GOT3 (cell line): Measurements from ENCODE around the gene TPPP.
"Not testable (repeated sequence)": the region's sequence is repeated elsewhere in the genome, so short reads cannot be mapped to it uniquely, and the experiment has no call there.

Experiments used
- DNase-seq: peaks from one replicate; lab custom pipeline; 2025; ENCODE audit warnings: mixed read lengths; lab: John Stamatoyannopoulos, UW

Gene TPPP

GRCh38 chr5:694042-694431 is 885 bp upstream of the TPPP start:
- not testable (repeated sequence) for DNase-seq

GRCh38 chr5:692529-693041 is 567 bp downstream of the TPPP start:
- DNase-seq = not testable (repeated sequence)

GRCh38 chr5:691817-692528 is 1.2 kb downstream of the TPPP start:
- no peak for DNase-seq

- DNase-seq = not testable (repeated sequence)
These were observed 2.1 kb downstream of the TPPP start for GRCh38 chr5:691049-691448.

- not testable (repeated sequence) for DNase-seq
These were observed 2.9 kb downstream of the TPPP start for GRCh38 chr5:690293-690692.

- not testable (repeated sequence) for DNase-seq
These were observed 4.7 kb downstream of the TPPP start for GRCh38 chr5:688348-689010.

- DNase-seq = not testable (repeated sequence)
These were observed 6.2 kb downstream of the TPPP start for GRCh38 chr5:686936-687335.

- not testable (repeated sequence) for DNase-seq
These were observed 7.0 kb downstream of the TPPP start for GRCh38 chr5:686172-686523.

- DNase-seq = no peak
These were observed 7.6 kb downstream of the TPPP start for GRCh38 chr5:685262-686171.

GRCh38 chr5:684751-685216 is 8.4 kb downstream of the TPPP start:
- no peak for DNase-seq

GRCh38 chr5:683551-684481 is 9.3 kb downstream of the TPPP start:
- no peak for DNase-seq

- DNase-seq = not testable (repeated sequence)
These were observed 10.3 kb downstream of the TPPP start for GRCh38 chr5:682651-683358.

GRCh38 chr5:682216-682615 is 10.9 kb downstream of the TPPP start:
- not testable (repeated sequence) for DNase-seq

GRCh38 chr5:681317-682191 is 11.6 kb downstream of the TPPP start:
- not testable (repeated sequence) for DNase-seq

GRCh38 chr5:680836-681235 is 12.3 kb downstream of the TPPP start:
- DNase-seq = not testable (repeated sequence)

- DNase-seq = not testable (repeated sequence)
These were observed 12.9 kb downstream of the TPPP start for GRCh38 chr5:680118-680795.

- DNase-seq = not testable (repeated sequence)
These were observed 13.8 kb downstream of the TPPP start for GRCh38 chr5:679166-679895.

- not testable (repeated sequence) for DNase-seq
These were observed 14.6 kb downstream of the TPPP start for GRCh38 chr5:678521-678920.
